Nephron progenitor cell (in vitro differentiated cells): ENCODE measurements around the gene ULK4.

Experiments
- DNase-seq: peaks from one replicate; pipeline ENCODE4 v3.0.0; 2021
- H3K27ac Mint-ChIP-seq: 2 replicates; pipeline ENCODE4 v1.8.0; 2021; ENCODE audit warnings: mild to moderate bottlenecking, moderate library complexity, mixed read lengths
- H3K27me3 Mint-ChIP-seq: 2 replicates; pipeline ENCODE4 v1.8.0; 2021; ENCODE audit warnings: mild to moderate bottlenecking, low read depth, mixed read lengths; ENCODE audit not compliant: poor library complexity
- H3K36me3 Mint-ChIP-seq: 2 replicates; pipeline ENCODE4 v1.8.0; 2021; ENCODE audit warnings: low read depth, mixed read lengths
- H3K4me1 Mint-ChIP-seq: 2 replicates; pipeline ENCODE4 v1.8.0; 2021; ENCODE audit warnings: mixed read lengths
- H3K4me3 Mint-ChIP-seq: 2 replicates; pipeline ENCODE4 v1.8.0; 2021; ENCODE audit warnings: mild to moderate bottlenecking, moderate library complexity, mixed read lengths
- H3K9me3 Mint-ChIP-seq: 2 replicates; pipeline ENCODE4 v1.8.0; 2021; ENCODE audit warnings: mild to moderate bottlenecking, moderate library complexity, mixed read lengths
- TF ChIP-seq, protein P1 (sequence below): fragments of 200-600 bp; sonication (generic); IDR thresholded peaks from 2 replicates; pipeline ENCODE4 v1.5.0; 2021; ENCODE audit warnings: antibody characterized with exemption

ULK4 gene

DNA sequence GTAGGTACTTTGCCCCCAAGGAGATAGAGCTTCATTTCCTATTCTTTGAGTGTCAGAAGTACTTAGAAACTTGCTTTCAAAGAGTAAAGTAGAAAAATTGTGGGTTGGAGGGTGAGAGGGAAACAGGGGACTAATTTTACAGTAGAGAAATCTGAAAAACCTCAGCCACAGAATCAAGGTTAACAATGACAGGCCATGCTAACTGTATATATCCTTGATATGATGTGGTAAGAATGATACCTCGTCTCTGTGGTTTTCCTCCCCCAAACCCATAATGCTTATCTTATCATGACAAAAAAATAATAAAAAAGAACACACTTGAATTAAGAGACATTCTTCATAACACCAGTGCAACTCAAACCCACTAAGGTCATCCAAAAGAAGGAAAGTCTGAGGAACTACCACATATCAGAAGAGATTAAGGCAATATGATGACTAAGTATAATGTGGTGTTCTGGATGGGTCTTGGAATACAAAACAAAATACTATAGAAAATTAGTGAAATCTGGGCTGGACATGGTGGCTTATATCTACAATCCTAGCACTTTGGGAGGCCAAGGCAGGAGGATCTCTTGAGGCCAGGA lies 360.4 kb downstream of the ULK4 start:
- Mint-ChIP-seq H3K36me3 (no peaks in the 10 kb centered on the region), H3K27me3 (peaks cover 2% of the 10 kb centered on the region), H3K4me3 (no peak overlapping the region), H3K9me3 (no peaks in the 10 kb centered on the region), H3K4me1 (no peaks in the 10 kb centered on the region), H3K27ac (no peak overlapping the region)
- no peak for DNase-seq
- TF ChIP-seq, protein P1, sequence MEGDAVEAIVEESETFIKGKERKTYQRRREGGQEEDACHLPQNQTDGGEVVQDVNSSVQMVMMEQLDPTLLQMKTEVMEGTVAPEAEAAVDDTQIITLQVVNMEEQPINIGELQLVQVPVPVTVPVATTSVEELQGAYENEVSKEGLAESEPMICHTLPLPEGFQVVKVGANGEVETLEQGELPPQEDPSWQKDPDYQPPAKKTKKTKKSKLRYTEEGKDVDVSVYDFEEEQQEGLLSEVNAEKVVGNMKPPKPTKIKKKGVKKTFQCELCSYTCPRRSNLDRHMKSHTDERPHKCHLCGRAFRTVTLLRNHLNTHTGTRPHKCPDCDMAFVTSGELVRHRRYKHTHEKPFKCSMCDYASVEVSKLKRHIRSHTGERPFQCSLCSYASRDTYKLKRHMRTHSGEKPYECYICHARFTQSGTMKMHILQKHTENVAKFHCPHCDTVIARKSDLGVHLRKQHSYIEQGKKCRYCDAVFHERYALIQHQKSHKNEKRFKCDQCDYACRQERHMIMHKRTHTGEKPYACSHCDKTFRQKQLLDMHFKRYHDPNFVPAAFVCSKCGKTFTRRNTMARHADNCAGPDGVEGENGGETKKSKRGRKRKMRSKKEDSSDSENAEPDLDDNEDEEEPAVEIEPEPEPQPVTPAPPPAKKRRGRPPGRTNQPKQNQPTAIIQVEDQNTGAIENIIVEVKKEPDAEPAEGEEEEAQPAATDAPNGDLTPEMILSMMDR = no peak

DNA sequence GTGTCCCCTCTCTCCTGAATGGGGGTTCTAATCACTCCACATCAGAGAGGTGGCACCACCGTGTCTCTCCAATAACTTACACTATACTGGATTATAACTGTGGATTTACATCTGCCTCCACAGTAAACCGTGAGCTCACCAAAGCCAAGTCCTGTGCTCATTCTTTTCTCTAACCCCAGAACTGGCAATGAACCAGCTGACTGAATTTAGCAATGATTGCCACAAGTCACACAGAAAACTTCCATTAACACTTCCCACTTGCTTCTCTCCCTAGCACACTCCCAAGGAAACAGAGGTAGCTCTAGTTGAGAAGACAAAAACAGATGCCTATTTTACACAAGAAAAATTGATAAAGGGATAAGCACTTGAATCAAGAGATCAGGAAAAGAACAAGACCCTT lies 361.3 kb downstream of the ULK4 start:
- H3K9me3 Mint-ChIP-seq = no peaks in the 10 kb centered on the region
- no peak for DNase-seq
- H3K4me3 Mint-ChIP-seq = no peak overlapping the region
- no peaks in the 10 kb centered on the region for H3K4me1 Mint-ChIP-seq
- TF ChIP-seq, protein P1 = no peak
- H3K36me3 Mint-ChIP-seq = no peaks in the 10 kb centered on the region
- no peak overlapping the region for H3K27ac Mint-ChIP-seq
- no peaks in the 10 kb centered on the region for H3K27me3 Mint-ChIP-seq

DNA sequence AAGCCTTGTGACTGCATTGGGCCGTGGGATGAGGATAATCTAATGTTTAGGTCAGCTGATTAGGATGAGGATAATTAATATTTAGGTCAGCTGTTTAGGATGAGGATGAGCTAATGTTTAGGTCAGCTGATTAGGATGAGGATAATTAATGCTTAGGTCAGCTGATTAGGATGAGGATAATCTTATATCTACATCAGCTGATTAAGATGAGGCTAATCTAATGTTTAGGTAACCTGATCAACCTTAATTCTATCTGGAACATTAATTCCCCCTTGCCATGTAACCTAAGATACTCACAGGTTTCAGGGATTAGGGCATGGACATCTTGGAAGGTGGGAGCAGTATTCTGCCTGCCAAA lies 362.8 kb downstream of the ULK4 start:
- DNase-seq = no peak
- TF ChIP-seq, protein P1 = no peak
- no peaks in the 10 kb centered on the region for H3K27me3 Mint-ChIP-seq
- H3K4me1 Mint-ChIP-seq = no peaks in the 10 kb centered on the region
- no peaks in the 10 kb centered on the region for H3K9me3 Mint-ChIP-seq
- H3K4me3 Mint-ChIP-seq = no peak overlapping the region
- H3K36me3 Mint-ChIP-seq = no peaks in the 10 kb centered on the region
- H3K27ac Mint-ChIP-seq = no peak overlapping the region

DNA sequence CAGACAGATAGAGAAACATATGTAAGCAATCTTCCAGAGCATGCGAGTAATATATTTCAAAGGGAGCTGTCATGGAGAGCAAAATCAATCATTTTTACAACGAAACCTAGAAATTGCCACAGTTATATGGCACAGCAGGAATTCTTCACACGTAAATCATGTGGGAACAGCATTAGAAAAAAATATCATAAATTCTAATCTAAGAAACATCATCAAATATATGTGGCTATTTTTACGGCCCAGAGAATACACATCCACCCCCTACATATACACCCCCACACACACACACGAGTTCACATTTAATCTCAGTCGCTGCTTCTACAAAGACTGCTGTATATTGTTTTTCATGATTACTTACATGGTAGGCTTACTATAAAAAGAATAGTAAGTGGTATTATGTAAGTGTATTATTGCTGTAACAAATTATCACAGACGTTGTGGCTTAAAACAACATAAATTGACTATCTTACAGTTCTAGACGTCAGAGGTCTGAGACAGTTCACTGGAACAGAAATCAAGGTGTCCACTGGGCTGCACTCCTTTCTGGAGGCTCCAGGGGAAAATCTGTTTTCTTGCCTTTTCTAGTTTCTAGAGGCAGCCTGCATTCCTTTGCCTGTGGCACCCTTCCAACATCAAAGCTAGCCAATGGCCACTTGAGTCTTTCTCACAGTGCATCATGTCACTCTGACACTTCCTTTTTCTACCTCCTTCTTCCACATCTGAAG lies 363.3 kb downstream of the ULK4 start:
- no peaks in the 10 kb centered on the region for H3K27me3 Mint-ChIP-seq
- TF ChIP-seq, protein P1 = no peak
- no peaks in the 10 kb centered on the region for H3K9me3 Mint-ChIP-seq
- H3K4me1 Mint-ChIP-seq = no peaks in the 10 kb centered on the region
- no peaks in the 10 kb centered on the region for H3K36me3 Mint-ChIP-seq
- DNase-seq = no peak
- no peak overlapping the region for H3K4me3 Mint-ChIP-seq
- no peak overlapping the region for H3K27ac Mint-ChIP-seq

DNA sequence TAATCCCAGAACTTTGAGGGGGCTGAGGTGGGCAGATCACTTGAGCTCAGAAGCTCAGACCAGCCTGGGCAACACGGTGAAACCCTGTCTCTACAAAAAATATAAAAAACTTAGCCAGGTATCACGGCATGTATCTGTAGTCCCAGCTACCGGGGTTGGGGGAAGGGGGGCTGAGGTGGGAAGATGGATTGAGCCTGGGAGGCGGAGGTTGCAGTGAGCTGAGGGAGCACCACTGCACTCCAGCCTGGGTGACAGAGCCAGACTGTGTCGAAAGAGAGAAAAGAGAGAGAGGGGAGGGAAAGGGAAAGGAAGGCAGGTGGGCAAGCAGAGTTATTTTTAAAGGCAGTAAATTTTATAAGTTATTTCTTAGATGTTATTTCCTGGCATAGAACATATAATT lies 368.1 kb downstream of the ULK4 start:
- peaks cover 5% of the 10 kb centered on the region for H3K4me1 Mint-ChIP-seq
- TF ChIP-seq, protein P1 = no peak
- no peaks in the 10 kb centered on the region for H3K27me3 Mint-ChIP-seq
- H3K9me3 Mint-ChIP-seq = no peaks in the 10 kb centered on the region
- no peaks in the 10 kb centered on the region for H3K36me3 Mint-ChIP-seq
- H3K27ac Mint-ChIP-seq = no peak overlapping the region
- no peak for DNase-seq
- H3K4me3 Mint-ChIP-seq = no peak overlapping the region
